HG03066 (cell line): ENCODE data around the gene ORM1.

Source experiments
- ATAC-seq: cut with Tn5 transposase; IDR thresholded peaks from one replicate; pipeline ENCODE4 v1.9.1; 2021; ENCODE audit warnings: low read depth; ENCODE audit not compliant: unreplicated experiment

The ORM1 gene

GRCh38 chr9:114341152-114341830, 18.4 kb downstream of the ORM1 start:
- no peak for ATAC-seq

- no peak for ATAC-seq
These were observed 19.1 kb downstream of the ORM1 start for GRCh38 chr9:114341991-114342390.

GRCh38 chr9:114342755-114343440, 20.0 kb downstream of the ORM1 start:
- no peak for ATAC-seq

GRCh38 chr9:114343471-114344187, 20.7 kb downstream of the ORM1 start:
- ATAC-seq: no peak

GRCh38 chr9:114344188-114344566, 21.3 kb downstream of the ORM1 start:
- no peak for ATAC-seq

GRCh38 chr9:114344692-114345091, 21.8 kb downstream of the ORM1 start:
- ATAC-seq: no peak

GRCh38 chr9:114345493-114346065, 22.7 kb downstream of the ORM1 start:
- ATAC-seq: no peak

- no peak for ATAC-seq
These were observed 23.2 kb downstream of the ORM1 start for GRCh38 chr9:114346146-114346545.

GRCh38 chr9:114347675-114348074, 24.8 kb downstream of the ORM1 start:
- no peak for ATAC-seq

- no peak for ATAC-seq
These were observed 25.5 kb downstream of the ORM1 start for GRCh38 chr9:114348261-114348905.

GRCh38 chr9:114348906-114349482, 26.1 kb downstream of the ORM1 start:
- ATAC-seq: peak; percentile 78

- no peak for ATAC-seq
These were observed 27.0 kb downstream of the ORM1 start for GRCh38 chr9:114349713-114350480.

GRCh38 chr9:114350636-114351401, 27.9 kb downstream of the ORM1 start:
- ATAC-seq: no peak

GRCh38 chr9:114351932-114352331, 29.0 kb downstream of the ORM1 start:
- ATAC-seq: no peak

- no peak for ATAC-seq
These were observed 32.9 kb downstream of the ORM1 start for GRCh38 chr9:114355821-114356220.

- no peak for ATAC-seq
These were observed 33.9 kb downstream of the ORM1 start for GRCh38 chr9:114356792-114357191.

- ATAC-seq: no peak
These were observed 34.5 kb downstream of the ORM1 start for GRCh38 chr9:114357360-114357759.

GRCh38 chr9:114357911-114358328, 35.0 kb downstream of the ORM1 start:
- no peak for ATAC-seq

GRCh38 chr9:114359801-114360200, 36.9 kb downstream of the ORM1 start:
- ATAC-seq: no peak
